Inflammatory macrophage treated with lipopolysaccharide for 4 hours (primary cell): ENCODE results near the gene ZNF552.
"Not testable (repeated sequence)": the region's sequence is repeated elsewhere in the genome, so short reads cannot be mapped to it uniquely, and the experiment has no call there.

Experiments used
- DNase-seq: peaks from one replicate; pipeline ENCODE4 v3.0.0-alpha.2; 2020

Gene ZNF552

GRCh38 chr19:57814505-57815246 is at the start of gene ZNF552:
TSS of gene ZNF552 (minus strand) at chr19:57814913. CDS start at chr19:57814743, 170 bp downstream.
- DNase-seq: peak; percentile 92

GRCh38 chr19:57862351-57862750 is 47.6 kb upstream of the ZNF552 start:
- not testable (repeated sequence) for DNase-seq

- DNase-seq: not testable (repeated sequence)
Observed at GRCh38 chr19:57854117-57854516, 39.4 kb upstream of the ZNF552 start.

GRCh38 chr19:57851812-57852603 is 37.3 kb upstream of the ZNF552 start:
- DNase-seq: not testable (repeated sequence)

- no peak for DNase-seq
Observed at GRCh38 chr19:57850553-57851017, 35.9 kb upstream of the ZNF552 start.

- peak; percentile 87 for DNase-seq
Observed at GRCh38 chr19:57849666-57850473, 35.2 kb upstream of the ZNF552 start, which contains the start of gene ZNF587. TSS of gene ZNF587 (plus strand) at chr19:57849859. CDS start at chr19:57850039, 180 bp downstream.

GRCh38 chr19:57849162-57849665 is 34.5 kb upstream of the ZNF552 start:
- not testable (repeated sequence) for DNase-seq

GRCh38 chr19:57847164-57847563 is 32.5 kb upstream of the ZNF552 start:
- DNase-seq: peak; percentile 16

GRCh38 chr19:57841122-57841763 is 26.5 kb upstream of the ZNF552 start:
- no peak for DNase-seq

- DNase-seq: not testable (repeated sequence)
Observed at GRCh38 chr19:57838622-57839191, 24.0 kb upstream of the ZNF552 start.

GRCh38 chr19:57836991-57837390 is 22.3 kb upstream of the ZNF552 start:
- not testable (repeated sequence) for DNase-seq

GRCh38 chr19:57830071-57830602 is 15.4 kb upstream of the ZNF552 start, which contains the start of gene ZNF587B:
TSS of gene ZNF587B (plus strand) at chr19:57830299. CDS start at chr19:57830529, 230 bp downstream.
- DNase-seq: no peak

GRCh38 chr19:57829316-57829715 is 14.6 kb upstream of the ZNF552 start:
- DNase-seq: no peak

- DNase-seq: no peak
Observed at GRCh38 chr19:57825511-57825910, 10.8 kb upstream of the ZNF552 start.

- DNase-seq: not testable (repeated sequence)
Observed at GRCh38 chr19:57823608-57824007, 8.9 kb upstream of the ZNF552 start.

- not testable (repeated sequence) for DNase-seq
Observed at GRCh38 chr19:57823155-57823554, 8.4 kb upstream of the ZNF552 start.

- not testable (repeated sequence) for DNase-seq
Observed at GRCh38 chr19:57821501-57821900, 6.8 kb upstream of the ZNF552 start.

- DNase-seq: not testable (repeated sequence)
Observed at GRCh38 chr19:57821095-57821494, 6.4 kb upstream of the ZNF552 start.

GRCh38 chr19:57820599-57820998 is 5.9 kb upstream of the ZNF552 start:
- no peak for DNase-seq

- DNase-seq: peak; percentile 88
Observed at GRCh38 chr19:57819475-57820148, 4.9 kb upstream of the ZNF552 start.

- no peak for DNase-seq
Observed at GRCh38 chr19:57818378-57818777, 3.7 kb upstream of the ZNF552 start.
